IMR-90 (cell line): ENCODE data around the gene PCDHGC4.

Experiments used
- BHLHE40 ChIP-seq: fragments of 150-350 bp; IDR thresholded peaks from 2 replicates; pipeline ENCODE4 v1.6.1; 2016; ENCODE audit warnings: mild to moderate bottlenecking, low read depth, low read length
- CHD1 ChIP-seq: IDR thresholded peaks from 2 replicates; pipeline ENCODE4 v1.6.1; 2012; ENCODE audit warnings: low read depth, low read length, improper control_type of control experiment
- MAFK ChIP-seq: IDR thresholded peaks from 2 replicates; pipeline ENCODE4 v1.6.1; 2012; ENCODE audit warnings: low read depth, low read length, improper control_type of control experiment
- MXI1 ChIP-seq: IDR thresholded peaks from 2 replicates; pipeline ENCODE4 v1.6.1; 2012; ENCODE audit warnings: low read depth, mild to moderate bottlenecking, low read length, moderate library complexity, borderline replicate concordance
- POLR2A ChIP-seq: IDR thresholded peaks from 2 replicates; pipeline ENCODE4 v1.6.1; 2012; ENCODE audit warnings: mild to moderate bottlenecking, low read depth, low read length
- RAD21 ChIP-seq: IDR thresholded peaks from 2 replicates; pipeline ENCODE4 v1.6.1; 2012; ENCODE audit warnings: low read length, improper control_type of control experiment
- RCOR1 ChIP-seq: IDR thresholded peaks from 2 replicates; pipeline ENCODE4 v1.6.1; 2012; ENCODE audit warnings: mild to moderate bottlenecking, low read length, improper control_type of control experiment; ENCODE audit not compliant: insufficient replicate concordance
- RFX5 ChIP-seq: IDR thresholded peaks from 2 replicates; pipeline ENCODE4 v1.8.0; 2012; ENCODE audit warnings: low read depth, mild to moderate bottlenecking, low read length, moderate library complexity
- SMC3 ChIP-seq: fragments of 150-350 bp; IDR thresholded peaks from 2 replicates; pipeline ENCODE4 v1.6.1; 2016; ENCODE audit warnings: low read depth, mild to moderate bottlenecking, antibody characterized with exemption, low read length, moderate library complexity
- USF2 ChIP-seq: fragments of 150-350 bp; IDR thresholded peaks from 2 replicates; pipeline ENCODE4 v1.6.1; 2017; ENCODE audit warnings: mild to moderate bottlenecking, antibody characterized with exemption, low read length, low read depth
- TF ChIP-seq, protein P1 (sequence below): conservative IDR thresholded peaks from 2 replicates; pipeline ENCODE4 v1.5.1; 2012; ENCODE audit warnings: mild to moderate bottlenecking, low read depth, low read length, improper control_type of control experiment

GRCh38 chr5:141477815-141478214 is 7.0 kb upstream of the PCDHGC4 start:
- TF ChIP-seq, protein P1, sequence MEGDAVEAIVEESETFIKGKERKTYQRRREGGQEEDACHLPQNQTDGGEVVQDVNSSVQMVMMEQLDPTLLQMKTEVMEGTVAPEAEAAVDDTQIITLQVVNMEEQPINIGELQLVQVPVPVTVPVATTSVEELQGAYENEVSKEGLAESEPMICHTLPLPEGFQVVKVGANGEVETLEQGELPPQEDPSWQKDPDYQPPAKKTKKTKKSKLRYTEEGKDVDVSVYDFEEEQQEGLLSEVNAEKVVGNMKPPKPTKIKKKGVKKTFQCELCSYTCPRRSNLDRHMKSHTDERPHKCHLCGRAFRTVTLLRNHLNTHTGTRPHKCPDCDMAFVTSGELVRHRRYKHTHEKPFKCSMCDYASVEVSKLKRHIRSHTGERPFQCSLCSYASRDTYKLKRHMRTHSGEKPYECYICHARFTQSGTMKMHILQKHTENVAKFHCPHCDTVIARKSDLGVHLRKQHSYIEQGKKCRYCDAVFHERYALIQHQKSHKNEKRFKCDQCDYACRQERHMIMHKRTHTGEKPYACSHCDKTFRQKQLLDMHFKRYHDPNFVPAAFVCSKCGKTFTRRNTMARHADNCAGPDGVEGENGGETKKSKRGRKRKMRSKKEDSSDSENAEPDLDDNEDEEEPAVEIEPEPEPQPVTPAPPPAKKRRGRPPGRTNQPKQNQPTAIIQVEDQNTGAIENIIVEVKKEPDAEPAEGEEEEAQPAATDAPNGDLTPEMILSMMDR: no peak
- no peak for TF ChIP-seq POLR2A
- no peak for TF ChIP-seq RFX5
- no peak for TF ChIP-seq USF2
- TF ChIP-seq MXI1: no peak
- no peak for TF ChIP-seq BHLHE40
- TF ChIP-seq RCOR1: no peak
- TF ChIP-seq CHD1: no peak
- TF ChIP-seq RAD21: no peak
- TF ChIP-seq SMC3: no peak
- no peak for TF ChIP-seq MAFK
